KOPT-K1 (cell line): ENCODE data around the gene CHMP5.
A peak's percentile ranks its signal among the peaks of the same experiment; 100 is the strongest.

ENCODE experiments used
- H3K27ac ChIP-seq: fragments of 200-600 bp; sonication (generic); 2 replicates; pipeline ENCODE4 v1.5.1; 2016; ENCODE audit warnings: antibody characterized with exemption, mild to moderate bottlenecking, low read depth, low read length; ENCODE audit not compliant: poor library complexity, severe bottlenecking
- H3K36me3 ChIP-seq: fragments of 200-600 bp; sonication (generic); 2 replicates; pipeline ENCODE4 v1.5.1; 2017; ENCODE audit warnings: antibody characterized with exemption, mild to moderate bottlenecking, low read length, moderate library complexity; ENCODE audit not compliant: insufficient read depth
- H3K9me3 ChIP-seq: fragments of 200-600 bp; sonication (generic); 2 replicates; pipeline ENCODE4 v1.5.1; 2017; ENCODE audit warnings: antibody characterized with exemption, low read length, mild to moderate bottlenecking; ENCODE audit not compliant: insufficient read depth, poor library complexity, severe bottlenecking

CHMP5 gene

GRCh38 chr9:33264473-33265177, at the start of gene CHMP5, which contains the start of gene BAG1:
TSS of gene CHMP5 (plus strand) at chr9:33265049. CDS start at chr9:33265079, 30 bp downstream.
TSS of gene BAG1 (minus strand) at chr9:33264708.
- Histone ChIP-seq H3K27ac (peak within 1 kb of the TSS; percentile 82), H3K9me3 (no peaks in the 10 kb centered on the region), H3K36me3 (peaks cover 56% of the 10 kb centered on the region)

GRCh38 chr9:33220681-33221567, 43.9 kb upstream of the CHMP5 start:
- H3K9me3 ChIP-seq = no peaks in the 10 kb centered on the region
- H3K27ac ChIP-seq = peak overlapping the region; percentile 53
- no peaks in the 10 kb centered on the region for H3K36me3 ChIP-seq

GRCh38 chr9:33221568-33221884, 43.3 kb upstream of the CHMP5 start:
- H3K27ac ChIP-seq = peak overlapping the region; percentile 53
- H3K9me3 ChIP-seq = no peaks in the 10 kb centered on the region

GRCh38 chr9:33222031-33222430, 42.8 kb upstream of the CHMP5 start:
- no peak overlapping the region for H3K27ac ChIP-seq
- H3K9me3 ChIP-seq = no peaks in the 10 kb centered on the region
- no peaks in the 10 kb centered on the region for H3K36me3 ChIP-seq

More at GRCh38 chr9:33221568-33221884, 43.3 kb upstream of the CHMP5 start:
- no peaks in the 10 kb centered on the region for H3K36me3 ChIP-seq

- Histone ChIP-seq H3K27ac (no peak overlapping the region), H3K9me3 (no peaks in the 10 kb centered on the region)
Measured at GRCh38 chr9:33223696-33224095, 41.2 kb upstream of the CHMP5 start.

GRCh38 chr9:33225319-33226147, 39.3 kb upstream of the CHMP5 start:
- Histone ChIP-seq H3K9me3 (no peaks in the 10 kb centered on the region), H3K27ac (no peak overlapping the region), H3K36me3 (no peaks in the 10 kb centered on the region)

More at GRCh38 chr9:33223696-33224095, 41.2 kb upstream of the CHMP5 start:
- H3K36me3 ChIP-seq = no peaks in the 10 kb centered on the region

- Histone ChIP-seq H3K36me3 (no peaks in the 10 kb centered on the region), H3K9me3 (no peaks in the 10 kb centered on the region), H3K27ac (no peak overlapping the region)
Measured at GRCh38 chr9:33227008-33227398, 37.8 kb upstream of the CHMP5 start.

- no peak overlapping the region for H3K27ac ChIP-seq
- H3K9me3 ChIP-seq = no peaks in the 10 kb centered on the region
- no peaks in the 10 kb centered on the region for H3K36me3 ChIP-seq
Measured at GRCh38 chr9:33227741-33228140, 37.1 kb upstream of the CHMP5 start.

GRCh38 chr9:33228606-33229005, 36.2 kb upstream of the CHMP5 start:
- Histone ChIP-seq H3K36me3 (no peaks in the 10 kb centered on the region), H3K27ac (no peak overlapping the region), H3K9me3 (no peaks in the 10 kb centered on the region)

GRCh38 chr9:33229359-33230114, 35.3 kb upstream of the CHMP5 start:
- Histone ChIP-seq H3K9me3 (no peaks in the 10 kb centered on the region), H3K27ac (no peak overlapping the region), H3K36me3 (no peaks in the 10 kb centered on the region)

GRCh38 chr9:33230756-33231622, 33.9 kb upstream of the CHMP5 start:
- H3K36me3 ChIP-seq = no peaks in the 10 kb centered on the region
- no peak overlapping the region for H3K27ac ChIP-seq

GRCh38 chr9:33231623-33231942, 33.3 kb upstream of the CHMP5 start:
- Histone ChIP-seq H3K9me3 (no peaks in the 10 kb centered on the region), H3K27ac (no peak overlapping the region), H3K36me3 (no peaks in the 10 kb centered on the region)

More at GRCh38 chr9:33230756-33231622, 33.9 kb upstream of the CHMP5 start:
- no peaks in the 10 kb centered on the region for H3K9me3 ChIP-seq

GRCh38 chr9:33232815-33233214, 32.0 kb upstream of the CHMP5 start:
- Histone ChIP-seq H3K27ac (no peak overlapping the region), H3K9me3 (no peaks in the 10 kb centered on the region)

More at GRCh38 chr9:33232815-33233214, 32.0 kb upstream of the CHMP5 start:
- no peaks in the 10 kb centered on the region for H3K36me3 ChIP-seq
